Cardiac fibroblast (primary cell): ENCODE measurements around the gene IFNG.

Experiments used
- DNase-seq, 2 donors: peaks; one replicate each; pipeline versions ENCODE4 v3.0.0 to v3.0.0-alpha.2; 2010; ENCODE audit warnings: low read depth in 2 of 2
- H3K4me3 ChIP-seq, 2 donors: replicated peaks in 1 of 2; 1 replicate in 1 of 2; 2 replicates in 1 of 2; pipeline ENCODE4 v1.5.1; 2011; ENCODE audit warnings: low read depth in 2 of 2, low read length in 2 of 2, mild to moderate bottlenecking in 2 of 2, moderate library complexity in 1 of 2
- CTCF ChIP-seq: IDR thresholded peaks from one replicate; pipeline ENCODE4 v1.5.1; 2011; ENCODE audit warnings: low read depth, mild to moderate bottlenecking, low read length, inconsistent platforms

Gene IFNG

GRCh38 chr12:68154779-68155178 is 4.8 kb downstream of the IFNG start:
- H3K4me3 ChIP-seq = no peak overlapping the region
- no peak for TF ChIP-seq CTCF
- no peak for DNase-seq

GRCh38 chr12:68148261-68148951 is 11.1 kb downstream of the IFNG start:
- TF ChIP-seq CTCF = no peak
- H3K4me3 ChIP-seq = no peak overlapping the region
- no peak for DNase-seq

GRCh38 chr12:68140556-68140955 is 19.0 kb downstream of the IFNG start:
- no peak overlapping the region for H3K4me3 ChIP-seq
- TF ChIP-seq CTCF = no peak
- DNase-seq = no peak

GRCh38 chr12:68139941-68140340 is 19.6 kb downstream of the IFNG start:
- no peak for DNase-seq
- no peak for TF ChIP-seq CTCF
- H3K4me3 ChIP-seq = no peak overlapping the region

- no peak for TF ChIP-seq CTCF
- no peak overlapping the region for H3K4me3 ChIP-seq
- DNase-seq = no peak
These were observed 20.5 kb downstream of the IFNG start for GRCh38 chr12:68139001-68139400.

- no peak overlapping the region for H3K4me3 ChIP-seq
- no peak for TF ChIP-seq CTCF
- no peak for DNase-seq
These were observed 21.1 kb downstream of the IFNG start for GRCh38 chr12:68138480-68138879.

GRCh38 chr12:68137335-68137830 is 22.2 kb downstream of the IFNG start:
- DNase-seq = no peak
- no peak for TF ChIP-seq CTCF
- no peak overlapping the region for H3K4me3 ChIP-seq
